ENCODE data around the gene SOS1.
A peak's percentile ranks its signal among the peaks of the same experiment; 100 is the strongest.

The SOS1 gene

GRCh38 chr2:39128919-39129391 lies 8.1 kb upstream of the SOS1 start:
- H3K4me2 ChIP-seq = peak overlapping the region; percentile 43
- H3K79me2 ChIP-seq (ENCODE audit: insufficient read depth, low read depth) = no peaks in the 10 kb centered on the region
- no peak overlapping the region for H2AFZ ChIP-seq (ENCODE audit: low read depth)
- no peaks in the 10 kb centered on the region for H3K27me3 ChIP-seq (ENCODE audit: insufficient read depth, low read depth)
- TF ChIP-seq CTCF (conservative IDR thresholded peaks at IDR 0.05; ENCODE audit: low read depth, low read length) = no peak
- no peak overlapping the region for H3K4me3 ChIP-seq (IDR thresholded peaks at IDR 0.05; ENCODE audit: insufficient read depth, low read depth, low read length)
- H3K9ac ChIP-seq = no peak overlapping the region
- H3K36me3 ChIP-seq (ENCODE audit: insufficient read depth) = no peaks in the 10 kb centered on the region
- peaks cover 48% of the 10 kb centered on the region for H3K4me1 ChIP-seq (ENCODE audit: low read depth, poor library complexity, severe bottlenecking)
- no peaks in the 10 kb centered on the region for H4K20me1 ChIP-seq (ENCODE audit: insufficient read depth)
- no peak overlapping the region for H3K27ac ChIP-seq

GRCh38 chr2:39127973-39128372 lies 7.1 kb upstream of the SOS1 start:
- H3K79me2 ChIP-seq (ENCODE audit: insufficient read depth, low read depth) = peaks cover 8% of the 10 kb centered on the region; the same call in 1 of the 2 replicates
- peaks cover 58% of the 10 kb centered on the region for H3K4me1 ChIP-seq (ENCODE audit: low read depth, poor library complexity, severe bottlenecking)
- no peak overlapping the region for H3K9ac ChIP-seq
- peak overlapping the region; percentile 43 for H3K4me2 ChIP-seq
- peak overlapping the region; percentile 14; the same call in 1 of the 2 replicates for H3K27ac ChIP-seq
- TF ChIP-seq CTCF (conservative IDR thresholded peaks at IDR 0.05; ENCODE audit: low read depth, low read length) = no peak
- no peaks in the 10 kb centered on the region for H4K20me1 ChIP-seq (ENCODE audit: insufficient read depth)
- no peak overlapping the region for H3K4me3 ChIP-seq (IDR thresholded peaks at IDR 0.05; ENCODE audit: insufficient read depth, low read depth, low read length)
- no peaks in the 10 kb centered on the region for H3K36me3 ChIP-seq (ENCODE audit: insufficient read depth)
- no peak overlapping the region for H2AFZ ChIP-seq (ENCODE audit: low read depth)
- H3K27me3 ChIP-seq (ENCODE audit: insufficient read depth, low read depth) = no peaks in the 10 kb centered on the region

DNA sequence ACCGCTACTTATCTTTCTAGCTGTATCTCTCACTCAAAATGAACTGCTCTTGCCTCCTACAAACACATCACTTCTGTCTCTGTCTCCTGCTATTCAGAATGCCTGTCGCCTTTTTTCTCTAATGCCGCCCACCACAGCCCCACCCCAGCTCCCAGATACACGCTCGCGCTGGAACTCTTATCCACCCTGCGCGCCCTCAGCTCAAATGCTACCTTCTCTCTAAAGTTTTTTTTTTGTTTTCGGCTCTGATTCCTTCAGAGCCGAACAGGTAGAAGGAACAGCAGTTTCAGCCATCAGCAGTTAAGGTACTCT lies 3.9 kb upstream of the SOS1 start:
- Histone ChIP-seq H3K4me1 (ENCODE audit: low read depth, poor library complexity, severe bottlenecking) (peaks cover 67% of the 10 kb centered on the region), H3K4me3 (IDR thresholded peaks at IDR 0.05; ENCODE audit: insufficient read depth, low read depth, low read length) (peak overlapping the region; percentile 39), H3K27ac (peak overlapping the region; percentile 36), H3K36me3 (ENCODE audit: insufficient read depth) (no peaks in the 10 kb centered on the region), H3K79me2 (ENCODE audit: insufficient read depth, low read depth) (peaks cover 21% of the 10 kb centered on the region), H4K20me1 (ENCODE audit: insufficient read depth) (no peaks in the 10 kb centered on the region), H3K4me2 (peak overlapping the region; percentile 72), H3K9ac (peak overlapping the region; percentile 33; the same call in 1 of the 2 replicates), H2AFZ (ENCODE audit: low read depth) (peak overlapping the region; percentile 93), H3K27me3 (ENCODE audit: insufficient read depth, low read depth) (no peaks in the 10 kb centered on the region)
- no peak; the same call in 1 of the 2 replicates for TF ChIP-seq CTCF (conservative IDR thresholded peaks at IDR 0.05; ENCODE audit: low read depth, low read length)

- no peaks in the 10 kb centered on the region for H3K27me3 ChIP-seq (ENCODE audit: insufficient read depth, low read depth)
- peaks cover 26% of the 10 kb centered on the region for H3K79me2 ChIP-seq (ENCODE audit: insufficient read depth, low read depth)
- H3K4me1 ChIP-seq (ENCODE audit: low read depth, poor library complexity, severe bottlenecking) = peaks cover 62% of the 10 kb centered on the region
- peak; percentile 48; the same call in 1 of the 2 replicates for TF ChIP-seq CTCF (conservative IDR thresholded peaks at IDR 0.05; ENCODE audit: low read depth, low read length)
- H4K20me1 ChIP-seq (ENCODE audit: insufficient read depth) = no peaks in the 10 kb centered on the region
- H3K36me3 ChIP-seq (ENCODE audit: insufficient read depth) = no peaks in the 10 kb centered on the region
- peak overlapping the region; percentile 72 for H3K4me2 ChIP-seq
- peak overlapping the region; percentile 91 for H3K4me3 ChIP-seq (IDR thresholded peaks at IDR 0.05; ENCODE audit: insufficient read depth, low read depth, low read length)
- H2AFZ ChIP-seq (ENCODE audit: low read depth) = peak overlapping the region; percentile 93
- H3K27ac ChIP-seq = peak overlapping the region; percentile 71
- peak overlapping the region; percentile 63 for H3K9ac ChIP-seq
These were observed 3.3 kb upstream of the SOS1 start for GRCh38 chr2:39124000-39124745.

Measured in KMS-11 (cell line).